K562 (cell line): Measurements from ENCODE around the gene IZUMO4.

Experiments
- KAT8 ChIP-seq: fragments of 450-650 bp; IDR thresholded peaks from 2 replicates; pipeline ENCODE4 v1.6.1; 2016; ENCODE audit warnings: low read depth, mild to moderate bottlenecking
- MEF2A ChIP-seq: IDR thresholded peaks from 2 replicates; pipeline ENCODE4 v1.6.1; 2011; ENCODE audit warnings: low read depth, mild to moderate bottlenecking, low read length, moderate library complexity; ENCODE audit not compliant: control insufficient read depth
- PBX2 ChIP-seq, 2 experiments: IDR thresholded peaks in 1 of 2; conservative IDR thresholded peaks in 1 of 2; 2 replicates each; pipeline ENCODE4 v1.6.1; 2016; ENCODE audit warnings: low read depth in 2 of 2, mild to moderate bottlenecking in 1 of 2, missing compliant biosample characterization in 1 of 2, missing genetic modification characterization in 1 of 2, moderate library complexity in 1 of 2
- PTBP1 ChIP-seq: fragments of 200-400 bp; formaldehyde crosslinking; IDR thresholded peaks from 2 replicates; pipeline ENCODE4 v1.6.1; 2017; ENCODE audit warnings: low read depth, low read length
- THRA ChIP-seq: fragments of 450-650 bp; IDR thresholded peaks from 2 replicates; pipeline ENCODE4 v1.6.1; 2017; ENCODE audit warnings: mild to moderate bottlenecking, moderate library complexity
- ZNF551 ChIP-seq: fragments of 250-450 bp; sonication (Bioruptor Pico); IDR thresholded peaks from 2 replicates; pipeline ENCODE4 v1.5.0; 2021; ENCODE audit warnings: mild to moderate bottlenecking, moderate library complexity
- TF ChIP-seq, protein P1 (sequence below): sonication (generic); formaldehyde crosslinking; IDR thresholded peaks from 2 replicates; pipeline ENCODE4 v1.8.0; 2022; ENCODE audit warnings: missing genetic modification reagents, mild to moderate bottlenecking, borderline replicate concordance

DNA sequence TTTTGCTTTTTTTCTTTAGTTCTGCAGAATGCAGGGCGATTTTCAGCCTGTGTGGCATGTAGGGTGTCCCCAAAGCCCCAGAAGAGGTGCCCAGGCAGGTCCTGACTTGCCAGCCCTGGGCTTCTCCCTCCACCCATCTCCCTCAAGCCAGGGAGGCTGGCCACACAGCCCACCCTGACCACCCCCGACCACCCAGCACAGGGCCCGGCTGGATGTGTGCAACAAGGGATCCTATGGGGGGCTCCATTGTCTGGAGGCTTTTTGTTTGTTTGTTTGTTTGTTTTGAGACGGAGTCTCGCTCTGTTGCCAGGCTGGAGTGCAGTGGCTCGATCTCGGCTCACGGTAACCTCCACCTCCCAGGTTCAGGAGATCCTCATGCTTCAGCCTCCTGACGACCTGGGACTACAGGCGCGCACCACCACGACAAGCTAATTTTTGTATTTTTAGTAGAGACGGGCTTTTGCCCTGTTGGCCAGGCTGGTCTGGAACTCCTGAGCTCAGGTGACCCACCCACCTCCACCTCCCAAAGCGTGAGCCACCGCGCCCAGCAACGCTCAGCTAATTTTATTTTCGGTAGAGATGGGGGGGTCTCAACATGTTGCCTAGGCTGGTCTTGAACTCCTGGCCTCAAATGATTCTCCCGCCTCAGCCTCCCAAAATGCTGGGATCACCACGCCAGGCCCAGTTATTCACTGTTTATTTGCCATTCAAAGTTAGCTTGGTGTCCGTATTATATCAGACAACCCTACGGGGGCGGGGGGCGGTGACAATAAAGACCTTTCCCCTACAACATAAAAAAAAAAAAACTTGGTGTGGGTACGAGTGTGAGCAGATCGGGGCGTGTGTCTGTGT is 37.9 kb upstream of the IZUMO4 start:
- TF ChIP-seq, protein P1, sequence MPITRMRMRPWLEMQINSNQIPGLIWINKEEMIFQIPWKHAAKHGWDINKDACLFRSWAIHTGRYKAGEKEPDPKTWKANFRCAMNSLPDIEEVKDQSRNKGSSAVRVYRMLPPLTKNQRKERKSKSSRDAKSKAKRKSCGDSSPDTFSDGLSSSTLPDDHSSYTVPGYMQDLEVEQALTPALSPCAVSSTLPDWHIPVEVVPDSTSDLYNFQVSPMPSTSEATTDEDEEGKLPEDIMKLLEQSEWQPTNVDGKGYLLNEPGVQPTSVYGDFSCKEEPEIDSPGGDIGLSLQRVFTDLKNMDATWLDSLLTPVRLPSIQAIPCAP (CRISPR knock-in tag), result no peak
- TF ChIP-seq PTBP1 (no peak), ZNF551 (no peak), THRA (no peak), MEF2A (no peak), PBX2 (CRISPR knock-in tag; IDR thresholded peaks at IDR 0.05; ENCODE audit: low read depth) (no peak), PBX2 (tag; conservative IDR thresholded peaks at IDR 0.05; ENCODE audit: low read depth) (no peak), KAT8 (no peak)
